ENCODE data around the gene DDX47. TPM values are rescaled to one million over a fixed set of nuclear protein-coding genes. Genes with fewer than 3 reads are reported as not detected.
"Not testable (repeated sequence)": the region's sequence is repeated elsewhere in the genome, so short reads cannot be mapped to it uniquely, and the experiment has no call there.

DDX47 gene
- polyA plus RNA-seq, 1 donor = 46.3 TPM

DNA sequence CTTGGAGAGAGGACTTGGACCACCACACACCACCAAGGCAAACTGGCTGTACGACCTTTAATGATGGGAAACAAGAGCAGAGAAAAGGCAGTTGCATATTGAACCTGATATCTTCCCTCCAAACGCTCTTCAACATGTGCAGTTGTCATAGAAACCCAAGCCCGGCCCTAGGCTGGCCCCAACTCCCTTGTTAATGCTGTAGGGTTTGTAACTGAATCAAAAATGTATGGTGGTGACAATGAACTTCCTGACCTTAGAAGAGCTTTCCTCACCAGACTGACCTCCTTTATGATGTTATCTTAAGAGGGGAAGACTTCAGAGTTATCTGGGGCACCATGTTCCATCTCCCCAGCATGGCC is 15.4 kb upstream of the DDX47 start:
- DNase-seq = no peak

DNA sequence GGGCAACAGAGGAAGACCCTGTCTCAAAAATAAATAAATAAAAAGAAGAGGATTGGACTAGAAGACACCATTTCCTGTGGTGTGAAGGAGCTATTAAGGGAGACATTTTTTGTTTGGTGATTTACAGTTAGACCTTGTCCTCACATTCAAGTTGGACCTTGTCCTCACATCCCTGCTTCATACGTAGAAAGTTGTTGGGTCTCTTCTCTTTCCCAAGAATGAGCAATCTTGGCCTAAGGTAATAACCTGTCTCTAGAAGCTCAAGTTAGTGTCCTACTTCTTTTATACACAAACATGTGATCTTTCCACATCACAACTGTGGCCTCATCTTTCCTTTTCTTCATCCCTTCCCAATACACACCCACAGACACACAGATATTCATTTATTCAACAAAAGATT is 14.7 kb upstream of the DDX47 start:
- no peak for DNase-seq

DNA sequence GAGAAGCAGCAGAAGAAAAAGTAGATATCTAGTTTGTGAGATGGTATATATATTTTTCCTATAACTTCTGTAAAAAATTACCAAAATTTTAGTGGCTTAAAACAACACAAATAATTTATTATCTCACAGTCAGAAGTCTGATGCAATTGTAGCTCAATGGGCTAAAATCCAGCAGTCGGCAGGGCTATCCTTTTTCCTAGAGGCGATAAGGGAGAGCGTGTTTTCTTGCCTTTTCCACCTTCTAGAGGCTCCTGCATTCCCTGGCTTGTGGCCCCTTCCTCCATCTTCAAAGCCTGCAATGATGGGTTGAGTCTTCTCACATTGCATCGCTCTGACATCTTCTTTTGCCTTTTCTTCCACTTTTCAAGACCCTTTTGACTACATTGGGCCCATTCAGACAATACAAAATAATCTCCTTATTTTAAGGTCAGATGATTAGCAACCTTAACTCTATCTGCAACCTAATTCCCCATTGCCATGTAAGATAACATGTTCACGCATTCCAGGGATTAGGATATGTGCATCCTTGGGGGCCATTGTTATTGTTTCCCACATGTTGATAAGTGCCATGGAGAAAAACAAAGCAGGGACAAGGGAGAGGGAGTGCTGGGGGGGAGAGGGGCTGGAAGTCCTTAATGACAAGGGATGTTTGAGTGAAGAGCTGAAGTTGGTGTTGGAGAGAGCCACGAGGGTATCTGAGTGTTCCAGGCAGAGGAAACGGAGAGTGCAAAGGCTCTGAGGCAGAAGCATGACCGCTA is 13.8 kb upstream of the DDX47 start:
- DNase-seq = no peak

DNA sequence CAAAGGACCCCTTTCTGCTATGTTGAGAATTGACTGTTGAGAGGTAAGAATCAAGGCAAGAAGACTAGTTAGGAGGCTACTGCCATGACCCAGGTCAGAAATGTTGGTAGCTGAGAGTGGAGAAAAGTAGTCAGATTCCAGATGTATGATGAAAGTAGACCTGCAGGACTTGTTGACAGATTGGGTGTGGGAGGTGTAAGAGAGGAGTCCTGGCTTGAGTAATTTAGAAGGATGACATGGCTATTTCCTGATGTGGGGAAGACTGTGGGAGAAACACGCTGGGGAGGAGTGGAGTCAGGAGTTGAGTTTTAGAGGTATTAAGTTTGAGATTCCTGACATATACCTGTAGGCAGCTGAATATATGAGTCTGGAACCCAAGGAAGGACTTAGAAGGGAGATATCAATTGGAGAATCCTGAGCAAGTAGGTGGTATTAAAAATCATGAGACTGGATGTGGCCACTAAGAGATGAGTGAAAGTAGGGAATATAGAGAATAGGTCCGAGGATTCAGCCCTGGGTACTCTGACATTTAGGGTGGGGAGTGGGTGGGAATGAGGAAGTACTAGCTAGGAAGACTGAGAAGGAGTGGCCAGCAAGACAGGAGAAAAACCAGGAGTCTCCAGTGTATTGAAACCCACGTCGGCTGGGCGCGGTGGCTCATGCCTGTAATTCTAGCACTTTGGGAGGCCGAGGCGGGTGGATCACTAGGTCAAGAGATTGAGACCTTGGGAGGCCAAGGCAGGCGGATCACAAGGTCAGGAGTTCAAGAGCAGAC is 12.6 kb upstream of the DDX47 start:
- no peak for DNase-seq

DNA sequence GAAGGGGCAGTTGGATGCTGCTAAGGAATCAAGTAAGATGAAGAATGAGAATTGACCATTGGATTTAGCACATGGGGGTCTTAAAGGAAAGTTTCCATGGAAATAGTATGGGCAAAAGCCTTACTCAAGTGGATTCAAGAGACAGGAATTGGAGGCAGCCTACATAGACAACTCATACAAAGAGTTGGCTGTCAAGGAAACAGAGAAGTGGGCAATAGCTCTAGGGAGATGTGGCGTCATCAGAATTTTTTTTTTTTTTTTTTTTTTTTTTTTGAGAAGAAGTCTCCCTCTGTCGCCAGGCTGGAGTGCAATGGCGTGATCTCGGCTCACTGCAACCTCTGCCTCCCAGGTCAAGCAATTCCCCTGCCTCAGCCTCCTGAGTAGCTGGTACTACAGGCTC is 11.5 kb upstream of the DDX47 start:
- DNase-seq = not testable (repeated sequence)

DNA sequence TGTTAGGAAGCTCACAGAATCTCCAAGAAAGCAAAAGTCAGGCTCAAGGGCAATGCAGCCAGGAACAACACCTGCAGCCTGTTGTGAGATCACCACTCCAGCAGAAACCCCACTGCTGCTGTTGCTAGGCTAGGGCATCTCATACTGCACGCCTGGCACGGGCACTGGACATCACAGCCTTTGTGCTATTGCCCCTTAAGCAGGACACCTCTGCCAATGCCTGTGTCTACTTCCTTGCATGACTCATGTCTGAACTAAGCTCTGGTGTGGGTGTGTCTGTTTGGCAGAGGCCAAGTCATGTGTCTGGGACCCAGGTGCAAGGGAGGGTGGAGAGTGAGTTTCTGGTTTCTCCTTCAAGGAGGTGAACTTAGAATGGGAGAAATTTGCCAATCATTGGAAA is 10.0 kb upstream of the DDX47 start:
- no peak for DNase-seq

DNA sequence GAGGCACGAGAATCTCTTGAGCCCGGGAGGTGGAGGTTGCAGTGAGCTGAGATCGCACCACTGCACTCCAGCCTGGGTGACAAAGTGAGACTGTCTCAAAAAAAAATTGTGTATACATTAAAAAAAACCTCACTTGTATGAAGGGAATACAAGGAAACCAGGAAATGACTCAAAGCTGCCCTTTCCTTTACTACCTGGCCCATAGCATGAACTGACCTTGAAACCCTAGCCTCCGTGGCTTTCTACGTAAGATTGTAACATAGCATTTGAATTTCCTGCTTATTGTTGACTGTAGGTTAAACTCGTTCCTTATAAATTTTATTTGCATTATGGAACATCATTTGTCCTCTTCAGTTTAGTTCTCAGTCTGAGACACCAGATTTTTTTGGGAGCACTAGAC is 9.1 kb upstream of the DDX47 start:
- DNase-seq = no peak

DNA sequence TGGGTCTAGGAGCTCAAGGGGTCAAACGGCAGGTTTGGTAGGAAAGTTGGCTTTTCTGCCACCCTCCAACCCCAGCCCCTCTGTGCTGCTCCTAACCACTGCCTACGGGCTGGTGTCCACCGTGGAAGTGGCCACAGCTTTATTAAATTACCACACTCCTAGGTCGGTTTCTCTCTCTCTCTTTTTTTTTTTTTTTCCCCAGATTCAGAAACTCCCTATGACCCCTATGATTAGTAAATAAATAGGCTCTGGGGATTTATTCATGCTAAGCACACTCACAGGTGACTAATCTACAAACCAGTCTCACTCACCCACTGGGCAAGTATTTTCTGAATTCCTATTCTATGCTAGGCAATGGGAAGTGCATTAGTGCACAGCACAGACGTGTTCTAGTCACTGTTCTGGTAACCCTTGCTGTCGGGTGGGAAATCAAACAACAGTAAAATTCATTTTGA is 8.7 kb upstream of the DDX47 start:
- no peak for DNase-seq

DNA sequence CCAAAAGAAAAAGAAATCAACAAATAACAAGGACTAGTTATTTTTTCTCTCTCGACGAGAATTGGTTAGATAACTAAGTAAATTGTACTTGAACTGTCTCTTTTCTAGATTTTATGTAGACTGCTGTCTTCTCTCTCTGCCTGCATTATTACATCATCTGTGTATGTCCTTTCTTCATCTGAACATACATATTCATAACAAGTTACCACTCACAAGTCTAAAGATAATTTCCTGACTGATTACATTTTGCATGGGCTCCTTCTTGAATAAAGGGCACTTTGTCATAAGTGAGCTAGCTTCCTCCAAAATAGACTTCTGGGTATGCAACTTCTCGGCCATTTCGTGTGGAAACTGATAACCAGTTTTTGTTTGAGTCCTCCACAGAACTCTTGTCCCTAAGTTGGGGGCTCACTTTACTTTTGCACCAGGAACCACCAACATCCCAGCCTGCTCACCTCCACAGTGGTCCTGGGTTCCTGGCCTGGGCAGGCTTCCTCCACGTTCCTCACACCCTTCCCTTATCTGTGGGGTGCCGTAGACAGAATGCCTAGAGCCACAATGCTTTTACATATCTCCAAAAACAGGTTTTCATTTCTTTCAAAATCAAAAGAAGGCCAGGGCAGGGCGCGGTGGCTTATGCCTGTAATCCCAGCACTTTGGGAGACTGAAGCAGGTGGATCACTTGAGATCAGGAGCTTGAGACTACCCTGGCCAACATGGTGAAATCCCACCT is 6.2 kb upstream of the DDX47 start:
- no peak for DNase-seq

DNA sequence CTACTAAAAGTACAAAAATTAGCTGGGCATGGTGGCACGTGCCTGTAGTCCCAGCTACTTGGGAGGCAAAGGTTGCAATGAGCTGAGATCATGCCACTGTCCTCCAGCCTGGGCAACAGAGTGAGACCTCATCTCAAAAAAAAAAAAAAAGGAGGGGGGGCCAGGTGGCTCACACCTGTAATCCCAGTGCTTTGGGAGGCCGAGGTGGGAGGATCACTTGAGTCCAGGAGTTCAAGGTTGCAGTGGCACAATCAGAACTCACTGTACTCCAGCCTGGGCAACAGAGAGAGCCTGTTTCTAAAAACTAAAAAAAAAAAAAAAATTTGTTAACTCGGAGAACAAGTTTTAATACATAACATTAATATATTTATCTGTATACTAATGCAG is 5.6 kb upstream of the DDX47 start:
- DNase-seq = not testable (repeated sequence)

DNA sequence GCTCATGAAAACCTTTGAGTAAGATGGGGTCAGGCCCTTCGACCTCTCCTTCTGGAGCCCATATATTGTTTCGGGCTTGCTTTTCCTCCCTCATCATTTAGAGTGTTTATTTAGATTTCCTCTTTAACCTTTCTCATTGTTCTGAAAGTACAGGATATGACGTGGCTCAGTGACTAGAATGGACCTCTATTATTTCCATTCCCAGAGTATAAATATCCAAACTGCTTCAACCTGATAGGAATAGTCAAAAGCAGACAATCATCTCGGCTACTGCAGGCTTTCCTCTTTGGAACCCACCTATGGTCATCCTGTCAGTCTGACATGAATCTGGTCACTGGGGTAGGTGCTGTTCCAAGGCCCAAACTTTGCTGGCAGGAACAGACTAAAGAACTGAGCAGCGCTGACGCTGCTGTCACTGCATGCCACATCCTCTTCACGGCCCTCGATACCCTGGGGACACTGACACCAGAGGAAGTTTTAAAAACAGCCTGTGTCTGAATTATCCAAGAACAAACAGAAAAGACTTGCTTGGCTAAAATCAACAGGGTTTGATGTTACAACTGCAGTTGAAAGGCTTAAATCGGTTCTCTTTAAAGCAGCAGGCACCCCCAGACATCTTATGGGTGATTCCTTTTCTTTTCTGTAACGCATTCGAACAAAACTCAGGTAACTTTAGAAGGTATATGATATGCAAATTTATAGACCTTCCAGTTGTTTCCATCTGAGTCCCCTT is 5.0 kb upstream of the DDX47 start:
- DNase-seq = no peak

DNA sequence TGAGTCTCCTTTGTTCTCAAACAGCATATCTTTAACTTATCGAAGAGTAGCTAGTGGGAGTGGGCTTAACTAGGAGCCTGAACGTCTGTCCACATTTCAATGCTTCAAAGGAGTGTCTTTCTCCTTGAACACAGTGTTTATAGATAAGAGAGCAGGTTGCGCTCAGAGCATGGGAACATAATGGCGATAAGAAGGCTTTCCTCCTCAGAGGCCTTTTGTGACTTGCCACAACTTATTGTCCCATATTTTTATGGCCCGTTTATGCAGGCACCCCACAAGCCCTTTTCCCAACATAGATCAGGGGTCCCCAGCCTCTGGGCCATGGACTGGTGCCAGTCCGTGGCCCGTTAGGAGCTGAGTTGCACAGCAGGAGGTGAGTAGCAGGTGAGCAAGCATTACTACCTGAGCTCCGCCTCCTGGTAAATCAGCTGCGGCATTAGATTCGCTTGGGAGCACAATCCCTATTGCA is 2.6 kb upstream of the DDX47 start:
- DNase-seq = no peak

DNA sequence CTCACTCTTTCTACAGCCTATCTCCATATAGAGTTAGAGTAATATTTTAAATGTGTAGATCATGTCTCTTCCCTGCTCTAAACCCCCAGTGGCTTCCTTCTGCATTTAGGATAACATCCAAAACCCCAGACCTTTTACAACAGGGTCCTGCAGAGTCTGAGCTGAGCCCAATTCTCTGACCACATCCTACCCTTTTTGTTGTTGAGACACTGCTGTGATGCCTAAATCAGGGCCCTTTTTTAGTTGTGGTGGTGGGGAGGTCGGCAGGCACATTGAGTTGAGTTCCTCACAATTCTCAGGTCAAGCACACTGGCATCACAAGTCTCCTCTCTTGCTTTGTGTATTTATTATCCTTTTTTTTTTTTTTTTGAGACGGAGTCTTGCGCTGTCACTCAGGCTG is 1.8 kb upstream of the DDX47 start:
- no peak for DNase-seq

DNA sequence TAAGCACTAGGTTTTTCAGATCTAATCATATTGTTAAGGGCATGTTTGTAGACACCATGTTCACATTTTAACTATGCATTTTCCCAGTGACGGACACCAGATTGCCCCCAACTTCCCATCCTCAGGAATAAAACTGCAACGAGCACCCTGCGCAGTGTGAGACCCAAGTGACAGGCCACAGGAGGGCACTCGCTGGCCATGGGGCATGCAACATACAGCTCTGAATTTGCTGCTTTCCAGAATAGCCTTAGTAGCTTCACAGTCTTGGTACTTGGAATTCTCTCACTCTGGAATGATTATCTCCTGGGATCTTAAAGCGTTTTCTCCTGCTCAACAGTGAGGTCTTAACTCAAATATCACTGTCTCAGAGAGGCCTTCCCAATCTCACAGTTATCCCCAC is 972 bp upstream of the DDX47 start:
- no peak for DNase-seq

DNA sequence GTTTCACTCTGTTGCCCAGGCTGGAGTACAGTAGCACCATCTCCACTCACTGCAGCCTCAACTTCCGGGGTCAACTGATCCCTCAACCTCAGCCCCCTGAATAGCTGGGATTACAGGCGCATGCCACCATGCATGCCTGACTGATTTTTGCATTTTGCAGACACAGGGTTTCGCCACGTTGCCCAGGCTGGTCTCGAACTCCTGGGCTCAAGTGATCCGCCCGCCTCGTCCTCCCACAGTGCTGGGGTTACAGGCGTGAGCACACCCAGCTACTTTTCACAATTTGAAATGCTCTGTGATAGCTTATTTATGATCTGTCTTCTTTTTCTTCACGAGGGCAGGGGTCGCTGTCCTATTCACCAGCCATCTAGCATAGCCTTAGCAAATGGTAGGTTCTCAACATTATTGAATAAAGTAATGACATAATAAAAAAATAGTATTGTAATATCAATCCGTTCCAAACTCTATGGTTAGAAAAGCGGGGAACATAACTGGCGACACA is 477 bp upstream of the DDX47 start:
- DNase-seq = no peak

DNA sequence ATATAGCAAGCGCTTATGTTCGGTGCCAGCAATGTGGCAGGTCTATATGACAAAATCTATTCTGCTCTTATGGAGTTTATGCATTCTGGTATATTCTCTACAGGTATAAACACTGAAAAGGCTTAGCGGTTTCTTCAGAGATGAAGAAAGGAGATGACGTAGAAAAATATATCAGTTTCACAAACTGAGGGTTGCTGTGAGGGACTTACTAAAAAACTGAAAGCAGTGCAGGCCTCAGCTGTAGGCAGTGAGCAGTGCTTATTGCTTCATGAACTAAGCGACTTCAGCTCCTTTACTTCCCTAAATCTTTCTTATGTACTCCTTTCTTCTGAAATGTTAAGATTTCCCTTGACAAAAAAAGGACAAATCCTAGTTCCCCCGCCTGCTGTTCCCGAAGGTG is 4.5 kb downstream of the DDX47 start:
- no peak for DNase-seq

DNA sequence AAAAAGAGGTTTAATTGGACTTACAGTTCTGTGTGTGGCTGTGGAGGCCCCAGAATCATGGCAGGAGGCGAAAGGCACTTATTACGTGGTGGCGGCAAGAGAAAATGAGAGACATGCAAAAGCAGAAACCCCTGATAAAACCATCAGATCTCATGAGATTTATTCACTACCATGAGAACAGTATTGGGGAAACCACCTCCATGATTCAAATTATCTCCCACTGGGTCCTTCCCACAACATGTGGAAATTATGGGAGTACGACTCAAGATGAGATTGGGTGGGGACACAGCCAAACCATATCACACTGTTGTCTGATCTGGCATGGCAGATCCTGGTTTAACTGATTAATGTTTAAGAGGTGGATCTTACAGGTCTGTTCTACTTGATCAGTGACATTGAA is 5.6 kb downstream of the DDX47 start:
- no peak for DNase-seq

DNA sequence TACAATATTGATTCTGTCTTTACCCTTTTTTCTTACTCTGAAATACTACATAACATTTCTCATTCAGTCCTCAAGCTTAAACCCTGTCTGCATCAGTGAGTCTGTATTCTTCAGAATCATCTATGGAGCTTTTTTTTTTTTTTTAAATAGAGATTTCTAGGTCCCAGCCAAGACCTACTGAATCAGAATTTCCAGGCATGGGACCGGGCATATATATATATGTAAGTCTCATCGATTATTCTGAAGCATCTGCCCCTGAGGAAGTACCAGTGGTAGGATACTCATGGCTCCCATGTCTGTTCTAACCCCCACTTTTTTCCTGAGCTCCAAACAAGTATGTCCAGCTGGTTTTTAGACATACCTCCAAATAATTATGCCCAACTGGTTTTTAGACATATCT is 6.1 kb downstream of the DDX47 start:
- no peak for DNase-seq

DNA sequence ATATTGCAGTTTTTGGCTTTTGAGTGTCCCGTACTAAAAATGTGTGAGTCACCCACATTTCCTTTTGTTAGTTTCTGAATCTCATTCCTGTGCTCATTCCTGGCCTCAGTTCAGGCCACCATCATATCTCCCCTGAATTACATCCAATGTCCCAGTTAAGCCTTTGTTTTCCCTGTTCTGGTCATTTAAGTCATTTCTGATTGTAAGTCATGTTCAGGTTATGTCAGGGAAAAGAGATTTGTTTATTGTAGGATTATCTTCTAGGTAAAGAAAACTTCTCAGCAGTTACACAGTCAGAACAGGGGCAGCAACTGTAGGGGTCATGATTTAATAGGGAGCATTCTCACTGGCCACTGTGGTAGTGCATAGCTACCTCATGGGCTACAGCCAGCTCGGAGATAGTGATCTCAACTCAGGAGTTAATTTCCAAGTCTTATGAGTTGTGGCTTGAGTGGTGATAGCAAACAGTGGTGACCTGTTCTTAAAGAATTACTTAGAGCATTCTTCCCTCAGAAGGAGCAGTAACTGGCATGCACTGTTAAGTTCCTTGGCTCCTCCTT is 6.7 kb downstream of the DDX47 start:
- no peak for DNase-seq

DNA sequence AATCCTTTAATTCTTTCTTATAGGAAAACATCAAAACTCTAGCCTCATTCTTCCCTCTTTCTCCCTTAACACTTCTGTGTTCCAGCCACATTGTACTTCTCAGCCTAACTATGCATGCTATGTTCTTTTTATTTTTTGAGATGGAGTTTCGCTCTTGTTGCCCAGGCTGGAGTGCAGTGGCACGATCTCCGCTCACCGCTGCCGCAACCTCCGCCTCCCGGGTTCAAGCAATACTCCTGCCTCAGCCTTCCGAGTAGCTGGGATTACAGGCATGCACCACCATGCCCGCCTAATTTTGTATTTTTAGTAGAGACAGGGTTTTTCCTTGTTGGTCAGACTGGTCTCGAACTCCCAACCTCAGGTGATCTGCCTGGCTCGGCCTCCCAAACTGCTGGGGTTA is 7.2 kb downstream of the DDX47 start:
- DNase-seq = not testable (repeated sequence)

DNA sequence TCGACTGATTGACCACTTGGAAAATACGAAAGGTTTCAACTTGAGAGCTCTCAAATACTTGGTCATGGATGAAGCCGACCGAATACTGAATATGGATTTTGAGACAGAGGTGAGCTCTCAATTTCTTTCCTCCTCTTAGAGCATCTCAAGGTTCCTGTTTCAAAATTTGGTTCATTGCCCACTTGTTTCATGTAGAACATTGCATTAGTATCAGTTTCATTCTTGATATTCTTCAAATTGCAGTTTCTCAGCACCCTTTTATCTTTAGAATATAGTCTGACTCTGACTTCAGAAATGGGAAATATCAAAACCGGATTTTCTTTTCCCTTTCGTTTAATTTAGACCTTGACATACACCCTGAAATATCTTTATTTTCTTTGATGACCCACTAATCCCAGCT is 8.8 kb downstream of the DDX47 start:
- DNase-seq = no peak

DNA sequence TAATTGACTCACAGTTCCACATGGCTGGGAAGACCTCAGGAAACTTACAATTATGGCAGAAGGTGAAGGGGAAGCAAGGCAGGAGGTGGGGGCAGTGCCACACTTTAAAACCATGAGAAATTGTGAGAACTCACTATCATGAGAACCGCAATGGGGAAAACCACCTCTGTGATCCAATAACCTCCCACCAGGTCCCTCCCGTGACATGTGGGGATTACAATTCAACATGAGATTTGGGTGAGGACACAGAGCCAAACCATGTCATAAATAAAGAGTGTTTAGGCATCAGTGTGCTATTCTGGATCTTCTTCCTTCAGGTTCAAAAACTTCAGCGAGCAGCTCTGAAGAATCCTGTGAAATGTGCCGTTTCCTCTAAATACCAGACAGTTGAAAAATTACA is 9.7 kb downstream of the DDX47 start:
- no peak for DNase-seq
